CD4-positive, alpha-beta T cell treated with Interleukin-15 for 1 hour (primary cell): ENCODE results near the gene ORM2.

Source experiments
- DNase-seq: peaks from one replicate; pipeline ENCODE4 v3.0.0-alpha.2; 2020

The ORM2 gene

DNA sequence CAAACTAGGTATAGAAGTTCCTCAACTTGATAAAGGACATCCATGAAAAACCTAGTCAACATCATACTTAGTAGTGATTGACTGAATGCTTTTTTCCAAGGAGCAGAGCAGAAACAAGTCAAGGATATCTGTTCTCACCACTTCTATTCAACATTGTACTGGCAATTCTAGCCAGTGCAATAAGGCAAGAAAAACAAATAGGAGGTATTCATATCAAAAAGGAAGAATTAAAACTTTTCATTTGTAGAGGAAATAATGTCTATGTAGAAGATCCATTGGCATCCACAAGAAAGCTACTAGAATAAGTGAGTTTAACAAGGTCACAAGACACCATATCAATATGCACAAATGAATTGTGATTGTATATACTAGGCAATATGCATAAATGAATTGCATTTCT, 35.0 kb upstream of the ORM2 start:
- no peak for DNase-seq

- no peak for DNase-seq
Measured at GRCh38 chr9:114296338-114296737, 33.3 kb upstream of the ORM2 start.

GRCh38 chr9:114299286-114300152, 30.1 kb upstream of the ORM2 start:
- no peak for DNase-seq

DNA sequence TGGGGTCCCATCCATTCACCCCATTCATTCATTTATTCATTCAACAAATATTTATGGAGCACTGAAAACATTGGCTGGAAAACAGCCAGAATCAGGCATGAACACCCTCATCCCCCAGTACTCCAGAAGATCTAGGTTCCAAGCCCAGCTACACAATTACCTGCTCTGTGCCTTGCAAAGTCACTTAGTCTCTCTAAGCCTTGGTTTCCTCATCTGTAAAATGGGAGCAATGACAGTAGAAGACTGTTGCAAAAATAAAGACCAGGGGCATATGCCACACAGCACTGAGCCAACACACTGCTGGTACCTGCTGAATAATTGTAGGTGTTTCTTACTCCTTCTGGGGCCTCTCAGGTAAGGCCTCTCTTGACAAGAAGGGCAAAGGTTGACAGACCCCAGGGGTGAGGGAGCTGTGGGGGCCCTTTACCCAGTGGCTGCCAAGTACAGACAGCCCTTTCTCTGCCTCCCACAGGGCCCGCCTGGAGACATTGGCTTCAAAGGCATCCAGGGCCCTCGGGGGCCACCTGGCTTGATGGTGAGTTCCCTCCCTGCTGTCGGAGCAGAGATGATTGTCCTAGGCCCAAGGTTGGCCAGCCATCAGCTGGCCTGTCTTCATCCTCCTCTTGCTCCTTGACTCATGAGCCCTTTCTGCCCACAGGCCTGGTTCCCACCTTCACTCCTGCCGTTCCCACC, 29.4 kb upstream of the ORM2 start:
- DNase-seq, result no peak

DNA sequence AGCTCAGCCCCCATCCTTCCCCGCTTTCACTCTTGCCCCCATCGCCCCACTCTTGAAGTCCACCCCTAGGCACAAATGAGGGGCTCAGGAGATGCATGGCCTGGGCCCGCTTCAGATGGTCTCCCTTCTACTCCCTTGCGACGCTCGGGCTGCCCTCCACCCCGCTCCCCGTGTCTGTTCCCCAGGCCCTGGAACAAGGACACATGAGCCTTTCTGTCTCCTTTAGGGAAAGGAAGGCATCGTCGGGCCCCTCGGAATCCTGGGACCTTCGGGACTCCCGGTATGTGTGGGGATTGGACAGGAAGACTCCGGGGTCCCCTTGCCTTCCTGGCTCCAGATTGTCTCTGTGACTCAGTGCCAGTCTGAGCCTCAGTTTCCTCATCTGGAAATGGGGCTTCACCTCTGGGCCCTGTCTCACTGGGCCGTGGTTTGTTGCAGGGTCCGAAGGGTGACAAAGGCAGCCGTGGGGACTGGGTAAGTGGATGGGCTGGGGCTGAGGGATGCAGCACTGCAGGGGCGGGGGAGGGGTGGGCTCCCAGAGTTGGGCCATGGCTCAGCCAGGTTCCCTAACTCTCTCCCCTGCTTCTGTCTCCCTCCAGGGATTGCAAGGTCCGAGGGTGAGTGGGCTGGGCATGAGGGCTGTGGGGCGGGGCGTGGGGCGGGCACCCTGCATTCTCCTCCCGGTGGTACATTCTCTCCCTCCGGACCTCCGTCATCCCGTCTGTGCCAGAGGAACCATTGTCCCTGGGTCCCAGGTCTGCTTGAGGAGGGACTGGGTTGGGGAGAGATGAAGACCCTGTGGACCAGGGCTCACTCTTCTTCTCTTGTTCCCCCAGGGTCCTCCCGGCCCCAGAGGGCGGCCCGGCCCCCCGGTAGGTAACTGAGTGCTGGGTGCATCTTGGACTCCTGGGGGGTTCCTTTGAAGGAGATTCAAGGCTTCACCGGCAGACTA, 28.5 kb upstream of the ORM2 start:
- DNase-seq, result no peak

- no peak for DNase-seq
Measured at GRCh38 chr9:114301798-114302565, 27.7 kb upstream of the ORM2 start.

- no peak for DNase-seq
Measured at GRCh38 chr9:114302727-114303126, 26.9 kb upstream of the ORM2 start.

DNA sequence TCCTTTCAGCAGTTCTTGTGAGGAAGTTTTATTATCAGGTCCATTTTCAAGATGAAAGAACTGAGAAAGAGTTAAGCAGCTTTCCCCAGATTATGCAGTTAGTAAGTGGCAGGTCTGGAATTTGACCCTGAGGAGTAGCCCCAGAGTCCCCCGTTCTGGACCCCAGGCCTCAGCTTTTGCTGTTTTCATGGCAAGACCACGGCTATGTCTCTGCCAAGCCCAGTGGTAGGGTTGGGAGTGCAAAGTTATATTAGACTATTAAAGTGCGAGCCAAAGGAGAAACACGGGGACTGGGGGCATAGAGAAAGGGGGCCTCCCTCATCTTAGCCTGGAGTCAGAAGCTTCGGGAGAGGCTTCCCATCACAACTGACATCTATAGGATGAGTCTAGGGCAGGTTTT, 26.1 kb upstream of the ORM2 start:
- DNase-seq, result no peak

- no peak for DNase-seq
Measured at GRCh38 chr9:114303977-114304376, 25.7 kb upstream of the ORM2 start.

DNA sequence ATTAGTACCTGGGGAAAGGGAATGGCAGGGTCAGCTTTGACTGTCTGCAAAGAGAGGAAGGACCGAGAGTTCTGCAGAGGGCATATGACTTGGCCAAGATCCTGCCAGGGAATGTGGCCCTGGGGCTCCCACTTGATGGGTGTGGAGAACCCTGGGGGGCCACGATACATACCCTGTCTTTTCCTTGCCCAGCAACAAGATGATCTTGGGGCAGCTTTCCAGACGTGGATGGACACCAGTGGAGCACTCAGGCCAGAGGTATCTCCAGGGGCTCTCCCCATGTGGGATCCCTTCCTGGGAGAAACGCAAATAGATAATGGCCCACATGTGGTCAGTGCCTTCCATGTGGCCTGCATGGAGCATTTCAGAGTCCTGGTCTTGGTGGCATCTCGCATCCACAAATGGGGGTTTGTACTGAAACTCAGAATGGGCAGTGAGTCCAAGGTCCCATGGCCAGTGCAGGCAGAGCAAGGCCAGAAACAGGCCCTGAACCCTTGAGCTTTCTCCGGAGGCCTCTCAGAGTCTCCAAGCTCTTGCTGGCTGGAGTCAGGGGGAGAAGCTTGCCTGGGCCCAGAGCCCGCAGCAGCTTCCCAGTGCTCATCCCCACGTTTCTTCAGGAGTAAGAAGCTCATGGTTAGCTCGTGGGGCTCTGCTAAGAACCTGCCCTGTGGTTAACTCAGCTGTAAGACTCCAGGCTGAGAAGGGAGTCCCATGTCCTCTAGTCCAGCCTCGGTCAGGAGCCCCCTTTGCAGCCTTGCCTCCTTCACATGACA, 25.1 kb upstream of the ORM2 start:
- DNase-seq, result no peak

GRCh38 chr9:114307899-114308267, 21.8 kb upstream of the ORM2 start:
- no peak for DNase-seq

- DNase-seq, result no peak
Measured at GRCh38 chr9:114308361-114308950, 21.2 kb upstream of the ORM2 start.

GRCh38 chr9:114309096-114309495, 20.6 kb upstream of the ORM2 start:
- DNase-seq, result no peak

DNA sequence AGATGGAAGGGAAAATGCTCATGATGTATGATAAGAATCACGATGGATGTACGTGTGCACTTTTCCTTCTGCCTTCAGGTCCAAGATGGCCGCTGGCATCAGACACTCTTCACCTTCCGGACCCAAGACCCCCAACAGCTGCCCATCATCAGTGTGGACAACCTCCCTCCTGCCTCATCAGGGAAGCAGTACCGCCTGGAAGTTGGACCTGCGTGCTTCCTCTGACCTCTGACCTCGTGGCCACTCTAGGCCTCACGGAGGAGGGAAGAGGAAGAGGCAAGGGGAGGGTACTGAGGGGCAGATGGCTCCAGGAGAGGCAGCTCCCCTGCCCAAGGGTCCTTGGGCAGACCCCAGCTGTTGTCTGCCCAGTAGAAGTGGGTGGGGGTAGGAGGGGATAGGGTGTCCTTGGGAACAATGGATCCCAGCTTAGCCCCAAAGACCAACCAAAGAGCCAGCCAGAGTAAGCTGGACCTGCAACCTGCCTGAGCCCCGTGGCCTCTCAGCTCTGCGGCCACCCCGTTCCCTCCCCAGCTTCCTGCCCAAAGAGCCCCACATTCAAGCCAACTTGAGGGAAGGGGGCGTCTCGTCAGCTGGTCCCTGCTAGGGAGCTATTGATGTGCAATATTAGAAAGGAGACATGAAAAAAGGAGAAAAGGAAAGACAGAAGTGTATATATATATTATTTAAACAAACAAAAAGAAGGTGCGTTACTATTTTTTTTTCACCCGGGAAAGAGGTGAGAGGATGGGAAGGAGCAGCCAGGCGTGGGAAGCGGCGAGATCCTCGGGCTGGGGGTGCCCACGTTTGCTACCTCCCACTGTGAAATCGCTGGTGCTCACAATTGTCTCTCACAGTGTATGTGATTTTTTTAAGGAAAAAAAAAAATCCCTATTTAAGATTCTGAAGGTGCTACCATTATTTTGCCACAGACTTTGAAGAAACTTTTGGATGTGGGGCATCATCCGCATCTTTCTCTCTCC, 18.9 kb upstream of the ORM2 start:
- DNase-seq, result no peak

GRCh38 chr9:114311571-114312512, 17.8 kb upstream of the ORM2 start:
- DNase-seq, result no peak

- no peak for DNase-seq
Measured at GRCh38 chr9:114312513-114312875, 17.2 kb upstream of the ORM2 start.

DNA sequence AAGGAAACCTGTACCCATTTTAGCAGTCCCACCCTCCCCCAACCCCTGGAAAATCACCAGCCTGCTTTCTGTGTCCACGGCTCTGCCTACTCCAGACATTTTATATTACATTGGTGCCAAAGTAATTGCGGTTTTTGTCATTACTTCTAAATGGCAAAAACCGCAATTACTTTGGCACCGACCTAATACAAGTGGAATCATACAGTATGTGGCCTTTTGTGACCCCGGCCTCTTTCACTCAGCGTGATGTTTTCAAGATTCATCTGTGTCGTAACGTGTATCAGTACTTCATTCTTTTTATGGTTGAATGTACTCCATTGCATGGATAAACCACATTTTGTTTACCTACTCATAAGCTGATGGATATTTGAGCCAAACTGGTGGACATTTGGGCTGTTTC, 16.5 kb upstream of the ORM2 start:
- no peak for DNase-seq

DNA sequence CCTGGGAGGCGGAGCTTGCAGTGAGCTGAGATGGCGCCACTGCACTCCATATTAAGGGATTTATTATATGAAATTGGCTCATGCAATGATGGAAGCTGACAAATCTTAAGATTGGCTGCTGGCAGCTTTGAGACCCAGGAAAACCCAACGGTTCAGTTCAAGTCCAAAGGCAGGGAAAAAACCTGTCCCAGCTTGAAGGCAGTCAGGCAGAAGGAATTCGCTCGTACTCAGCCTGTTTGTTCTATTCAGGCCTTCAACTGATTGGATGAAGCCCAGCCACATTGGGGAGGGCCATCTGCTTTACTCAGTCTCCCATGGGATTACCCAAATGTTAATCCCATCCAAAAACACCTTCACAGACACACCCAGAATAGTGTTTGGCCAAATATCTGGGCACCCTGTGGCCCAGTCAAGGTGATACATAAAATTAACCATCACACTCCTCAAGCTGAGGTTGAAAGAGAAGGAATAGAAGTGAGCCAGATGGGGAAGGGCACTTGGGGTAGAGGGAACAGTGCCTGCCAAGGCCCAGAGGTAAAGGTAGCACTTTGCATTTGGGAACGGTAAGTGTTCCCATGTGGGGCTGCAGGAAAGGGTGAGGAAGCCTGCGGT, 15.3 kb upstream of the ORM2 start:
- no peak for DNase-seq
